Adrenal gland (tissue), 5 donors: ENCODE results near the gene ARHGAP10.

Experiments used
- POLR2A ChIP-seq, 2 donors: fragments of 450-650 bp; IDR thresholded peaks; one replicate each; pipeline ENCODE4 v1.6.1; 2017; ENCODE audit warnings: antibody characterized with exemption in 2 of 2, mild to moderate bottlenecking in 2 of 2, moderate library complexity in 1 of 2
- TF ChIP-seq, protein P1 (sequence below), 6 experiments: fragments of 450-650 bp in 4 of 6; fragments of 200-600 bp in 2 of 6; sonication (generic) in 1 of 6; IDR thresholded peaks; 1 replicate in 5 of 6; 2 replicates in 1 of 6; pipeline versions ENCODE4 v1.5.1 to v1.8.0; 2016 to 2021; ENCODE audit warnings: antibody characterized with exemption in 6 of 6, mild to moderate bottlenecking in 2 of 6, moderate library complexity in 1 of 6
- donor health status: DM: no; HTN: no; CAD: no.

DNA sequence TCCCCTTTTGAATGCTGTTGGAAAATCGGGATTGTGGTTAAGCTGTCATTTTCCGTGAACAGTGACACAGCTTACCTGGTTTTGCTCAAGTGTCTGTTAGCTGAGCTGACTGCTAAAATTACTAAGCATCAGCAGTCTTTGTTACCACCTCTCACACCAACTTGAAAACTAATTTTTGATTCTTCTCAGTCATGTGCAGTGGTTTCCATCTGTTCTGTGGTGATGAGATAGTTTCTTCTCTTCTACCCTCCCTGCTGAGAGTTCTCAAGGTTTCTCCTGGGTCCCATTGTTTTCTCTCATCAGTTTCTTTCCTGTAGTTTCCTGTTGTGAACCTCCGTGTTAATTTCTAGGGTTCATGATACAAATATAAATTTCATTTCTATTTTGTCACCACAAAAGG is 225.6 kb downstream of the ARHGAP10 start:
- TF ChIP-seq, protein P1, sequence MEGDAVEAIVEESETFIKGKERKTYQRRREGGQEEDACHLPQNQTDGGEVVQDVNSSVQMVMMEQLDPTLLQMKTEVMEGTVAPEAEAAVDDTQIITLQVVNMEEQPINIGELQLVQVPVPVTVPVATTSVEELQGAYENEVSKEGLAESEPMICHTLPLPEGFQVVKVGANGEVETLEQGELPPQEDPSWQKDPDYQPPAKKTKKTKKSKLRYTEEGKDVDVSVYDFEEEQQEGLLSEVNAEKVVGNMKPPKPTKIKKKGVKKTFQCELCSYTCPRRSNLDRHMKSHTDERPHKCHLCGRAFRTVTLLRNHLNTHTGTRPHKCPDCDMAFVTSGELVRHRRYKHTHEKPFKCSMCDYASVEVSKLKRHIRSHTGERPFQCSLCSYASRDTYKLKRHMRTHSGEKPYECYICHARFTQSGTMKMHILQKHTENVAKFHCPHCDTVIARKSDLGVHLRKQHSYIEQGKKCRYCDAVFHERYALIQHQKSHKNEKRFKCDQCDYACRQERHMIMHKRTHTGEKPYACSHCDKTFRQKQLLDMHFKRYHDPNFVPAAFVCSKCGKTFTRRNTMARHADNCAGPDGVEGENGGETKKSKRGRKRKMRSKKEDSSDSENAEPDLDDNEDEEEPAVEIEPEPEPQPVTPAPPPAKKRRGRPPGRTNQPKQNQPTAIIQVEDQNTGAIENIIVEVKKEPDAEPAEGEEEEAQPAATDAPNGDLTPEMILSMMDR (IDR thresholded peaks at IDR 0.05) = no peak
- TF ChIP-seq POLR2A (IDR thresholded peaks at IDR 0.05) = no peak
